ENCODE data around the gene PTPRS.

PTPRS gene

DNA sequence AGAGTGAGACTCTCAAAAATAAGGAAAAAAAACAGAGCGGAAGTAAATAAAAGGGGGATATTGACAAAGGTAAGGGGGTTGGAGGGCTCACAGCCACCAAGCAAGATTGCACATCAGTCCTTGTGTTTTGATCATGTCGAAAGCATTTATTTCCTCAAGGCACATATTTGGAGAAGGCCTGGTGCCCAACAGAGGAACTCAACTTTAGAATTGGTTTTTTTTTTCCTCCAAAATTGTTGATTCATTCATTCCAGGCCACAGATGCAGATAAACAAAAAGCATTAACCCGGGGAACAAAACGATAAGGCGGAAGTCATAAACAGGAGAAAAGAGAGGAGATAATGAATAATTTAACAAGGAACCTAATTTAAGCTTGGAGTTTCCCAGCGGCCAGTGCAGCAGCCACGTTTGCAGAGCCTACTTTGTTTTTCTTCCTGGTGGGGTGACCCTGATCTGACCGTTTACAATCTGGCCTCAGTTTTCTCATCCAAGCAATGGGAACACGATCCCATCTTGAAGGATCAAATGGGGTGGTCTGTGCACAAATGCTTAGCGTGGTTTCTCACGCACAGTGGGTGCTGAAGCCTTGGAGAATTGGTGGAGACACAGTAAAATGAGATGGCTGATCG, 2.1 kb upstream of the PTPRS start:
- no peak overlapping the region for H3K4me3 ChIP-seq (ENCODE audit: low read depth, low read length)
- TF ChIP-seq CTCF (conservative IDR thresholded peaks at IDR 0.05; ENCODE audit: low read depth, low read length), result no peak
- DNase-seq (ENCODE audit: low read depth), result no peak

DNA sequence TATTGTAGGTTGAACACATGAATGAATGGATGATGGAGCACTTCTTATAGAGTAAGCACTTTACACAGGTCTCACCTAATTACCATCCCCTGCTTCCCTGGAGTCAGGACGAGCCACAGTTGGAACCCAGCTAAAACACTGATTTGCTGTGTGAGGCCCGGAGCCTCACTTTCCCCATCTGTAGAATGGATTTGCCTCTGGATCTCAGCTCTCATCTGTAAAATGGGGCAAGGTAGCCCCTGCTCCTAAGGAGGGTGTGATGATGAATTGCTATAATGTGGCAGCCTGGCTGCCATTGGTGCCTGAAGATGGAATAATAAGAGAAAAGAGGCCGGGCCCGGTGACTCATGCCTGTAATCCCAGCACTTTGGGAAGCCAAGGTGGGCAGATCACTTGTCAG, 1.4 kb upstream of the PTPRS start:
- no peak for TF ChIP-seq CTCF (conservative IDR thresholded peaks at IDR 0.05; ENCODE audit: low read depth, low read length)

GRCh38 chr19:5341448-5341820, 822 bp upstream of the PTPRS start:
- no peak overlapping the region for H3K4me3 ChIP-seq (ENCODE audit: low read depth, low read length)
- no peak for DNase-seq (ENCODE audit: low read depth)
- TF ChIP-seq CTCF (conservative IDR thresholded peaks at IDR 0.05; ENCODE audit: low read depth, low read length), result no peak

More for the DNA sequence above, 1.4 kb upstream of the PTPRS start:
- no peak overlapping the region for H3K4me3 ChIP-seq (ENCODE audit: low read depth, low read length)
- DNase-seq (ENCODE audit: low read depth), result no peak

DNA sequence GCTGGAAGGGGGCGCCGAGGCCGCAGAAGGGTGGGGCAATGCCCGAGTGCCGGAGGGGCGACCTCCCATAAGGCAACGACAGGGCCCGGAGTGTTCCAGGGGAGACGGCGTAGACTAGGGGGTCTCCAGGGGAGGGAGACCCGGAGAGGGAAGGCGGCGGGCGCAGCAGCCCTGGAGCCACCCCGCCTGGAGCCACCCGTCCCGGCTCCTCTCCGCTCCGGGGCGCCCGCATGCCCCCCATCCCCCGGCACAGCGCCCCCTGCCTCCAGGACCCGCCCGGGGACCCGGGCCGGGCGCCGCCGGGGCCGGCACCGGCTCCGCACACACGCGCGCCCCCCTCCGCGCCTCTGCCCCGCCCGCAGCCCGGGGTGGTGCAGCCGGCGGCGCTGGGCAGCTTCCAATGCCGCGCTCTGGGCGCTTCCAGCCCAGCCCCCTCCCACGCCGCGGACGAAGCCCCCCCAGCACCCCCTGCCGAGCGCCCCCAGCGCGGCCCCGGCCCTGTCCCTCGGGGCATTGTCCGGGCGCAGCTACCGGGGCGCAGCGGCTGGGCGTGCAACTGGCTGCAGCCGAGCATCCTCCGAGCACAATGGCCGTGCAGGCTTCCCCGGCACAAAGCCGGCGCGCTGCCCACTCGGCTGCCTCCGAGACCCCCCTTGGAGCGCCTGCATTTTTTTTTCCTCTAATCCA, 519 bp downstream of the PTPRS start:
- no peak for DNase-seq (ENCODE audit: low read depth)
- peak overlapping the region; percentile 65 for H3K4me3 ChIP-seq (ENCODE audit: low read depth, low read length)
- no peak for TF ChIP-seq CTCF (conservative IDR thresholded peaks at IDR 0.05; ENCODE audit: low read depth, low read length)

DNA sequence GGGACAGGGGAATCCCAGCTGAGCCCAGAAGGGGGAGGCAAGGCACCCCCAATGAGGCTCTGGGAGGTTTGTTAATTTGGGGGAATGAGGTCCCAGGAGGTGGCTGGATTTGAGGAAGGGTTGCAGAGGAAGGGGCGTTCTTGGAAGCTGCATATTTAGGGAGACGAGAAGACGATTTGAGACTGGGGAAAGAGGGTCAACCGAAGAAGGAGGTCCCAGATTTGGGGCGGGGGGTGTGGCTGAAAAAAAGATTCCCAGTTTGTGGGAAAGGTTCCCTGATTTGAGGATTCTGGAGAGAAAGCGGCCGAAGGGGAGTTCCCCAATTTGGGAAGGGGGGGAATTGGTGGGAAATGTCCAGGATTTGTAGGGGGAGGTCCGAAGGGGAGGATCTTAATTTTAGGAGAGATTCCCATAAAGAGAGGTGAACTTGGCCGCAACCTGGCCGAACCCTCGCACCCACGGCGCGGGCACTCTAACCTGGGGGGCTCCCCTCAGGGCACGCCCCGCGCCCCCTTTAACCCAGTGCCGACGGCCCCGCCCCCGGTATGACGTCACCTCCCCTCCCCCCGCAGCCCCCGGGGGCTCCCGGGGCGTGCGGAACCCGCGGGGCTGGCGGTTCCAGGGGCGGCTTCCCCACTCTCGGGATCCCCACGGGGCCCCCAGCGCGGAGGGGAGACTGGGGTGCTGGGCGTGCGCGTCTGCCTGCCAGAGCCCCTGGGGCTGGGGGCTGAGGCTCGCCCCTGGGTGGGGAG, 1.2 kb downstream of the PTPRS start:
- no peak for DNase-seq (ENCODE audit: low read depth)
- no peak for TF ChIP-seq CTCF (conservative IDR thresholded peaks at IDR 0.05; ENCODE audit: low read depth, low read length)
- peak overlapping the region; percentile 65 for H3K4me3 ChIP-seq (ENCODE audit: low read depth, low read length)

DNA sequence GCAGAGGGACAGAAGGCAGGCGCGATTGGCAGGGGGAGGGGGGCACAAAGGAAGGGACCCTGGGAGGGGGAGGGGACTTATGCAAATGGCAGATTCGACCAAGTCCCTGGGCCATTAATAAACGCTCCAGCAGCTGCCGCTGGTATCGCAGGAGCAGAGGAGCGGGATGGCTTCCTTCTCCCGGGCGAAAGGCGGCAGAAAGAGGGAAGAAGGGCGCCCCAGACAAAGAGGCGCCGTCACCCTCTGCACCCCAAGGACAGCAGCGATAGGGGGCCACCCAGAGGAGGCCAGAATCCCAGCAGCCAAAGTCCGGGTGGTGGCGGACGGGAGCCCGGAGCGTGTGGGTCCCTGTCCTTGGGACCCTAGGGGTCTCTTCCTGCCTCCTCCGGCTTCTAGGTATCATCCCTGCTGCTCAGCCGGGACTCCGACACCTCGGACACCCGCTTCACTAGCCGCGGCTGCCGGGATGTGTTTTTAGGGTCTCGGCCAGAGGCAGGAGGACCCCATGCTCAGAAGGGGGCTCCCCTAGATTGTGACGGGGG, 1.9 kb downstream of the PTPRS start:
- no peak for DNase-seq (ENCODE audit: low read depth)
- TF ChIP-seq CTCF (conservative IDR thresholded peaks at IDR 0.05; ENCODE audit: low read depth, low read length), result no peak
- H3K4me3 ChIP-seq (ENCODE audit: low read depth, low read length), result peak overlapping the region; percentile 17
